H9 (cell line): Measurements from ENCODE around the gene SRGAP2C. TPM values are rescaled to one million over a fixed set of nuclear protein-coding genes. Genes with fewer than 3 reads are reported as not detected.
"Not testable (repeated sequence)": the region's sequence is repeated elsewhere in the genome, so short reads cannot be mapped to it uniquely, and the experiment has no call there.

Source experiments
- DNase-seq: peaks from one replicate; pipeline ENCODE4 v3.0.0-alpha.2; 2017
- H2AFZ ChIP-seq: one replicate; pipeline ENCODE4 v1.6.1; 2013; ENCODE audit warnings: mild to moderate bottlenecking, low read length, control low read depth, moderate library complexity
- H2AK5ac ChIP-seq: 2 replicates; pipeline ENCODE4 v1.6.1; 2013; ENCODE audit warnings: low read length, control low read depth, mixed read lengths; ENCODE audit not compliant: insufficient read length
- H2BK120ac ChIP-seq: one replicate; pipeline ENCODE4 v1.6.1; 2013; ENCODE audit warnings: low read depth, mild to moderate bottlenecking, low read length, control low read depth, inconsistent platforms; ENCODE audit not compliant: poor library complexity, severe bottlenecking
- H2BK12ac ChIP-seq: 2 replicates; pipeline ENCODE4 v1.6.1; 2013; ENCODE audit warnings: low read length, control low read depth, mixed read lengths, low read depth; ENCODE audit not compliant: insufficient read length
- H2BK15ac ChIP-seq: 2 replicates; pipeline ENCODE4 v1.6.1; 2013; ENCODE audit warnings: low read depth, low read length, control low read depth
- H2BK20ac ChIP-seq: one replicate; pipeline ENCODE4 v1.6.1; 2013; ENCODE audit warnings: low read depth, mild to moderate bottlenecking, low read length, control low read depth, inconsistent platforms; ENCODE audit not compliant: poor library complexity, severe bottlenecking
- H2BK5ac ChIP-seq: 2 replicates; pipeline ENCODE4 v1.6.1; 2013; ENCODE audit warnings: low read length, control low read depth, mixed read lengths; ENCODE audit not compliant: insufficient read length
- H3K14ac ChIP-seq: 2 replicates; pipeline ENCODE4 v1.6.1; 2013; ENCODE audit warnings: low read length, control low read depth; ENCODE audit not compliant: insufficient read depth
- H3K18ac ChIP-seq: 2 replicates; pipeline ENCODE4 v1.6.1; 2013; ENCODE audit warnings: low read depth, mild to moderate bottlenecking, mixed read lengths, low read length, control low read depth; ENCODE audit not compliant: insufficient read length
- H3K23ac ChIP-seq: 2 replicates; pipeline ENCODE4 v1.6.1; 2013; ENCODE audit warnings: low read length, control low read depth, mixed read lengths, low read depth; ENCODE audit not compliant: insufficient read length
- H3K23me2 ChIP-seq: 2 replicates; pipeline ENCODE4 v1.6.1; 2013; ENCODE audit warnings: low read depth, mild to moderate bottlenecking, mixed read lengths, low read length, control low read depth; ENCODE audit not compliant: insufficient read length, poor library complexity, severe bottlenecking
- H3K27ac ChIP-seq: 2 replicates; pipeline ENCODE4 v1.5.1; 2013; ENCODE audit warnings: low read length, control low read depth, mixed read lengths, low read depth; ENCODE audit not compliant: insufficient read length
- H3K27me3 ChIP-seq: 2 replicates; pipeline ENCODE4 v1.6.1; 2013; ENCODE audit warnings: low read length, control low read depth, inconsistent platforms; ENCODE audit not compliant: insufficient read depth
- H3K4ac ChIP-seq: 2 replicates; pipeline ENCODE4 v1.6.1; 2013; ENCODE audit warnings: low read depth, mild to moderate bottlenecking, control low read depth, inconsistent platforms, low read length, moderate library complexity
- H3K4me1 ChIP-seq: 2 replicates; pipeline ENCODE4 v1.6.1; 2013; ENCODE audit warnings: low read length, control low read depth, inconsistent platforms; ENCODE audit not compliant: insufficient read depth
- H3K4me2 ChIP-seq: 2 replicates; pipeline ENCODE4 v1.6.1; 2013; ENCODE audit warnings: low read length, control low read depth, mixed read lengths; ENCODE audit not compliant: insufficient read length, insufficient read depth
- H3K56ac ChIP-seq: 2 replicates; pipeline ENCODE4 v1.6.1; 2013; ENCODE audit warnings: low read depth, mild to moderate bottlenecking, mixed read lengths, low read length, control low read depth; ENCODE audit not compliant: insufficient read length
- H3K79me1 ChIP-seq: 2 replicates; pipeline ENCODE4 v1.6.1; 2013; ENCODE audit warnings: low read depth, mild to moderate bottlenecking, moderate library complexity, low read length, control low read depth, inconsistent platforms; ENCODE audit not compliant: insufficient read depth, poor library complexity, severe bottlenecking
- H3K79me2 ChIP-seq: 2 replicates; pipeline ENCODE4 v1.6.1; 2013; ENCODE audit warnings: low read length, control low read depth, inconsistent platforms; ENCODE audit not compliant: insufficient read depth
- H3K9ac ChIP-seq: 2 replicates; pipeline ENCODE4 v1.6.1; 2013; ENCODE audit warnings: low read length, control low read depth, mixed read lengths; ENCODE audit not compliant: insufficient read length; ENCODE audit errors: extremely low read depth
- H3K9me3 ChIP-seq: one replicate; pipeline ENCODE4 v1.6.1; 2013; ENCODE audit warnings: low read depth, low read length, inconsistent platforms; ENCODE audit not compliant: control insufficient read depth
- H3T11ph ChIP-seq: one replicate; pipeline ENCODE4 v1.6.1; 2013; ENCODE audit warnings: mild to moderate bottlenecking, low read length, control low read depth, inconsistent platforms
- H4K20me1 ChIP-seq: one replicate; pipeline ENCODE4 v1.6.1; 2013; ENCODE audit not compliant: control insufficient read depth, insufficient read length, insufficient read depth
- H4K5ac ChIP-seq: 2 replicates; pipeline ENCODE4 v1.6.1; 2013; ENCODE audit warnings: low read depth, mild to moderate bottlenecking, mixed read lengths, low read length, control low read depth; ENCODE audit not compliant: insufficient read length
- H4K8ac ChIP-seq: replicated peaks from 2 replicates; pipeline ENCODE4 v1.6.1; 2013; ENCODE audit warnings: low read length, control low read depth, mixed read lengths, low read depth; ENCODE audit not compliant: insufficient read length
- H4K91ac ChIP-seq: 2 replicates; pipeline ENCODE4 v1.6.1; 2013; ENCODE audit warnings: low read depth, mild to moderate bottlenecking, moderate library complexity, mixed read lengths, low read length, control low read depth; ENCODE audit not compliant: insufficient read length
- H3K27ac Mint-ChIP-seq, 3 experiments: 2 replicates in 2 of 3; 3 replicates in 1 of 3; pipeline ENCODE4 v1.8.0; 2020 to 2021; ENCODE audit warnings: mixed read lengths in 3 of 3, mild to moderate bottlenecking in 1 of 3, moderate library complexity in 1 of 3
- H3K27me3 Mint-ChIP-seq: 2 replicates; pipeline ENCODE4 v1.8.0; 2021; ENCODE audit warnings: low read depth, mild to moderate bottlenecking, moderate library complexity, mixed read lengths
- H3K36me3 Mint-ChIP-seq, 3 experiments: 2 replicates in 2 of 3; 3 replicates in 1 of 3; pipeline ENCODE4 v1.8.0; 2020 to 2021; ENCODE audit warnings: low read depth in 3 of 3, mixed read lengths in 3 of 3; ENCODE audit not compliant: insufficient read depth in 1 of 3
- H3K4me1 Mint-ChIP-seq, 2 experiments: 2 replicates each; pipeline ENCODE4 v1.8.0; 2020; ENCODE audit warnings: mixed read lengths in 2 of 2
- H3K4me3 Mint-ChIP-seq, 2 experiments: 2 replicates in 1 of 2; 3 replicates in 1 of 2; pipeline ENCODE4 v1.8.0; 2020 to 2021; ENCODE audit warnings: mild to moderate bottlenecking in 2 of 2, mixed read lengths in 2 of 2, moderate library complexity in 1 of 2
- H3K9me3 Mint-ChIP-seq, 2 experiments: 2 replicates in 1 of 2; 3 replicates in 1 of 2; pipeline ENCODE4 v1.8.0; 2020; ENCODE audit warnings: mild to moderate bottlenecking in 2 of 2, mixed read lengths in 2 of 2, moderate library complexity in 1 of 2
- WGBS: extraction: QIAGEN DNeasy Blood & Tissue Kit; methylation state at CpG from one replicate; pipeline ENCODE4 v1.1.7; 2013; ENCODE audit warnings: missing lambda C conversion rate, low lambda C conversion rate, mixed read lengths; ENCODE audit not compliant: insufficient read length; ENCODE audit errors: extremely low coverage; 5-methylcytosine and 5-hydroxymethylcytosine counted together
- total RNA-seq: library from RNA; stranded (reverse); gene quantifications from 2 replicates; pipeline ENCODE4 v1.2.1, GENCODE V29; 2021

Gene SRGAP2C
- total RNA-seq, 1 experiment from 2014 or later: 16.5 TPM

DNA sequence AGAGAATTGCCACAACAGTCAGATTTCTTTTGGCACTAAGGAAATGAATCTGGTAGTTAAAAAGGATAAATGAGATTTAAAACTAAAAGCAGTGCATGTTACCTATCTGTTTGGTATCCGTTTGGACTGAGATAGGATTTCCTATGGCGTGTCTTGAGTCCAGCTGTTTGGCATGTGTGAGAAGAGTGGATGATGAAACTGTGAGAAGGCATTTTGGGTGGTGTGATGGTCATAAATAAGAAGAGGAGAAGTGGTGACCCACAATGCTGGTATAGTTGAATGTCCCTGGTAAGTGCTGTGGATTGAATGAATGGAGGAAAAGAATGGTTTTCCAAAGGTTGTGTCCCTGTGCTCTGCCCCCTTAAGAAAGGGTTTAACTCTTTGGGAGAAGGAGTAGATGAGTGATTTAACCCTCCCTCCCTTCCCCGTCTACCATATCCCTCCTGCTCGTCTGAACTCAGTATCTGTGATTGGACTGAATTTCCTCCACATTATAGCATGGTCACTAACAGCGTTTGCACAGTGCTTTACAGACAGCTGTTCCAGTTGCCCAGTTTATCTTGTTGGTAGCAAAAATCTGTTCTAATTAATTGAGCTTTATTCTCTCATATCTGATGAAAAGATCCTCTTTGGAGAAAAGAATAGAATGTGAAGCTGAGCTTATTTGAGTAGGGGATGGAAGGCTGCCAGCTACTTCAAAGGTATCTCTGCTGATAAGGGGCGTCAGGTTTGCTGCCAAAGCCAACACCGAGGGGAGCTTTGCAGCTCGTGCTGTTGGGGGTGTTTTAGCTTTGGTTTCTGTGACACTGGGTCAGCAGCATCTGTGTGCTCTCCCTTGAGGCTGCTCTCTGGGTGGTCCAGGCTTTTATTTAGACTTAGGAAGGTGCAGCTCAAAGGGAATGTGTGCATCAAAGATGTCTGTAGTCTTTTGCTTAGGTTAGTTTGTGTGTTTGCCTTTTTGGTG, 148.1 kb downstream of the SRGAP2C start:
- not testable (repeated sequence) for DNase-seq, H3K4me3 Mint-ChIP-seq, H2BK12ac ChIP-seq, H3K27me3 ChIP-seq, H3K23ac ChIP-seq, H3K27ac ChIP-seq, H3K4ac ChIP-seq, H3K14ac ChIP-seq, H2AFZ ChIP-seq, H3K27me3 Mint-ChIP-seq, H3K4me2 ChIP-seq, H4K5ac ChIP-seq, H3K56ac ChIP-seq, H3K4me1 Mint-ChIP-seq, H3K9ac ChIP-seq, H3T11ph ChIP-seq, H3K18ac ChIP-seq, H4K8ac ChIP-seq, H3K4me1 ChIP-seq, H2AK5ac ChIP-seq, H4K20me1 ChIP-seq, H3K23me2 ChIP-seq, H2BK20ac ChIP-seq, H3K9me3 Mint-ChIP-seq, H3K9me3 ChIP-seq, H2BK5ac ChIP-seq, H3K79me1 ChIP-seq, H2BK15ac ChIP-seq, H3K27ac Mint-ChIP-seq, H3K36me3 Mint-ChIP-seq, H4K91ac ChIP-seq, H2BK120ac ChIP-seq, H3K79me2 ChIP-seq
- no CpG with 5 or more reads among the region's 8 CpGs for WGBS

- not testable (repeated sequence) for H2BK20ac ChIP-seq, H2BK15ac ChIP-seq, H2AFZ ChIP-seq, H3K14ac ChIP-seq, H3K27ac Mint-ChIP-seq, H4K5ac ChIP-seq, H3K27ac ChIP-seq, H3K79me1 ChIP-seq, H3K56ac ChIP-seq, H3K4ac ChIP-seq, H2BK5ac ChIP-seq, H4K20me1 ChIP-seq, H3K4me1 ChIP-seq, H3K18ac ChIP-seq, H3T11ph ChIP-seq, H3K27me3 Mint-ChIP-seq, H2AK5ac ChIP-seq, H4K8ac ChIP-seq, H3K79me2 ChIP-seq, H3K27me3 ChIP-seq, H3K4me1 Mint-ChIP-seq, H3K9ac ChIP-seq, H3K23me2 ChIP-seq, H2BK12ac ChIP-seq, H3K4me3 Mint-ChIP-seq, H2BK120ac ChIP-seq, H3K36me3 Mint-ChIP-seq, H3K9me3 ChIP-seq, H3K4me2 ChIP-seq, H3K23ac ChIP-seq, DNase-seq, H3K9me3 Mint-ChIP-seq, H4K91ac ChIP-seq
- WGBS: no CpG with 5 or more reads among the region's 1 CpG
Measured at GRCh38 chr1:121337958-121338357, 153.2 kb downstream of the SRGAP2C start.
